ENCODE data around the gene MAN1C1.

The MAN1C1 gene

DNA sequence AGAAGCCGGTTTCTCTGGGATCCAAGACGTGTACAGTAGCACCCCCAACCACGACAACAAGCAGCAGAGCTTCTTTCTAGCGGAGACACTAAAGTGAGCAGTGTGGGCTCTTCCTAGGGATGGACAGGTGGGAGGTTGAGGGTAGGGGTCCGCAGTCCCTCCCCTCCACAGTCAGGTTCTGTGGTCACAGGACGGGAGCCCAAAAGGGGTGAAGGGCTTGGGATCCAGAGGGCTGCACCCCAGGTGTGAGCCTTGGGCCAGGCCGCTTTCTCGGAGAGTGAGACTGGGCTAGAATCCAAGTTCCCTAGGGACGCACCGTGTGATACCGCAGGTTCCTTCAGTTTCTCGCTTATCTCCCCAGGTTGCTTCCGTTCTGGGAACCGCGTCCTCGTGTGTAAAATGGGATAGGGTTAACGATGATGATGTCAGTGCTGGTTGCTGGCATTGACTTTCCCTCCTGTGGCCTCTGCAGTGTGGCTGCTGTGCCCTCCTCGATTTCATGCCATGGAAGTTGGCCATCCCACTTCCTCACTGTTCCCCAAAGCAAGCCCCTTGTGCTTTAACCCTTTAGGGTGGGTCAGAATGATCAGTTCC lies 166.1 kb downstream of the MAN1C1 start:
- DNase-seq (ENCODE audit: low read depth), result no peak

DNA sequence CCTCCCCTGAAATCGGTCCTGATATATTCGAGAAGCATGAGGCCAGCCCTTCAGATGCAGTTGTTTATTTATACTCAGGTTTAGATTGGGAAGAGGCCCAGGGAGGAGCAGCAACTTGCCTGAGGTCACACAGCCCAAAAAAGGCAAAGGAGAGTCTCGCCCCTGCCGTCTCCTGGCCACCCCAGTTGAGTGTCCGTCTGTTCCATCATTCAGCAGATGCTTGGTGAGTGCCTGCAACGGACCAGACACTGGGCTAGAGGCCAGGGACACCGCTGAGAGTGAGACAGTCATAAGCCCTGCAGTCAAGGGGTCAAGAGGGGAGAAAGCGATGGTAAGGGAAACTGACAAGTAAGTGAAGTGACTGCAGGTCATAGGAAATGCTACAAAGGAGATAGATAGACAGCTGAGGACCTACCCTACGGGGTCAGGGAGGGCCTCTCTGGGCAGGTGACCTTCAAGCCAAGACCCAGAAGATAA lies 168.0 kb downstream of the MAN1C1 start:
- DNase-seq (ENCODE audit: low read depth), result no peak

DNA sequence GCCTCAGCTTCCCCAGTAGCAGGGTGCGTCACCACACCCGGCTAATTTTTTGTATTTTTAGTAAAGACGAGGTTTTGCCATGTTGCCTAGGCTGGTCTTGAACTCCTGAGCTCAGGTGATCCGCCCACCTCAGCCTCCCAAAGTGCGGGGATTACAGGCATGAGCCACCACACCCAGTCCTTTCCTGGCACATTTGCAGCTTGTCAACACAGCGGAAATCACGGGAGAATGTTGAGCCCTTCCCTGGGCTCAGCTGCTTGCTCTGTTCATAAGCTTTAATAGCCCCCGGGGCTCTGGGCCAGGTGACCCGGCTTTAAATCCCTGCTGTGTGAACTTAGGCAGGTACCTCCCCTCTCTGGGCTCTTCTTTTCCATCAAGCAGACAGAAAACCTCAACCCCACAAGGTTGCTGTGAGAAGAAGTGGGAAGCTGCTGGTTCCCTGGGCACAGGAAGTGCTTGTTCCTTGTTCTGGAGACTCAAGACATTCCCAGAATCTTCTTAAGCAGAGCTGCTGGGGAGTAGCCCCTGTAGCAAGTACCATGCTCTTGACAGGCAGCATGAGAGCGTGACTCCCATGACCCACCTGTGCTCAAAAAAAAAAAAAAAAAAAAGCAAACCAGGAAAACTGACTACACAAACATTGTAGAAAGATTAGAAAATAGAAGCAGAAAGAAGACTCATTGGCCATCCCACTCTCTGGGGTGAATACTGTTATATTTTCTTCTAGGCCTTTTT lies 168.9 kb downstream of the MAN1C1 start:
- no peak for DNase-seq (ENCODE audit: low read depth)

DNA sequence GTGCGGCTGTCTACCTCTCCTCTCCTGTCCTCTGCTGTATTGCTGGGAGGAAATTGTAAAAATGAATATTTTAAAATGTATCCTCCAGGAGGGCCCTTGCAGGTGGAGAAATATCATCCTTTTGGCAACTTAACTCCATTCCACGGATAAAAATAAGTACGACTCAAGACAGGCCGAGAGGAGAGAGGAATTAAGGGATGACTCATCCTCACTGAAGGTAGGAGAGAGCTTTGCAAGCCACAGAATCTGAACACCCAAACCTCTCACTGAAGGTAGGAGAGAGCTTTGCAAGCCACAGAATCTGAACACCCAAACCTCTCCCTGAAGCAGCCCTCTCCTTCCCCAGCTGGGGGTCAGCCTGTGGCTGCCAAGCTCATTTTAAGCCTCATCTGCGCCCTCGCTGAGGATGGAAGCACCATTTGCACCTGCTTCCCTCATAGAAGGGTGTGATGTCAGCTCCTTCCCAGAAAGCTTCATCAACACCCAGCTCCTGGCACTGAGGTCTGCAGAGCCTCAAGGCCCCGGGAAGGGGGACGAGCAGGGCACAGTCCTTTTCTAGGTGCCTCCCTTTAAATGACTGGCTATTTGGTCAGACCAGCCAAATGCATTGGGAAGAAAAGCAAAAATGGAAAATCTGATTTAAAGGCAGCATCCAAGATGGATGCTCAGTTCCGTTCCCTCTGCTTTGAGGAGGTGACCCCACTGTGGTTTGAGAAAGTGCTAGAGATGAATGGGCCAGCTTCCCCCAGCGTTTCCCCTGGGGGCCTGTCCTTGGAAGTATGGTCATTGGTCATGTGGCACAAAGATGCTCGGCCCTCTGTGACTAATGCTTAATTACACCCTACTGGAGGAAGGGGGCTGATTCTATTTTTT lies 170.5 kb downstream of the MAN1C1 start:
- DNase-seq (ENCODE audit: low read depth), result no peak

DNA sequence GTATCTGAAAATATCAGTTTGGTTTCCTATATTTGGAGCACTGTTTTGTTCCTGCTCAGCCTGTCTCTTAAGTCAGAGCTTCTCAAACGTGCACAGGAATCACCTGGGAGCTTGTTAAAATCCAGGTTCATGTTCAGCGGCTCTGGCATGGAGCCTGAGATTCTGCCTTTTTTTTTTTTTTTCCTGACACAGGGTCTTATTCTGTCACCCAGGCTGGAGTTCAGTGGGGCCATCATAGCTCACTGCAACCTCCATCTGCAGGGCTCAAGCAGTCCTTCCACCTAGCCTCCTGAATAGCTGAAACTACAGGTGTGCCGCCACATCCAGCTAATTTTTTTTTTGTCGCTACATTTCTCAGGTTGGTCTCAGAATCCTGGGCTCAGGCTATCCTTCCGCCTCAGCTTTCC lies 171.2 kb downstream of the MAN1C1 start:
- DNase-seq (ENCODE audit: low read depth), result no peak

DNA sequence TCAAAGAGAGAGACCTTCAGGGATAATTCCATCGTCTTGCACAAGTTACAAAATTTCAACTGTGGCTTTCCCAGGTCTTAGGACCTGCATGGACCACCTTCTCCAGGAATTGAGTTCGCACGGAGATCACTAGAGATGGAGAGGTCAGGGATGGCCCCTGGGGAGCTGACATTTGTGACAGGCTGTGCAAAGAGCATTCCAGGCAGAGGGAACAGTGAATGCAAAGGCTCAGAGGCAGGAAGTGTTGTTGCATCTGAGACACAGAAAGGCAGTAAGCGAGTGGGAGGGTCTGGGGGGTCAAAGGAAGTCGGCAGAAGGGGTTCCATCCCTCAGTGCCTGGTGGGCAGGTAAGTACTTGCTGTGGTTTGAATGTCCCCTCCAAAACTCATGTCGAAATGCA lies 173.9 kb downstream of the MAN1C1 start:
- no peak for DNase-seq (ENCODE audit: low read depth)

DNA sequence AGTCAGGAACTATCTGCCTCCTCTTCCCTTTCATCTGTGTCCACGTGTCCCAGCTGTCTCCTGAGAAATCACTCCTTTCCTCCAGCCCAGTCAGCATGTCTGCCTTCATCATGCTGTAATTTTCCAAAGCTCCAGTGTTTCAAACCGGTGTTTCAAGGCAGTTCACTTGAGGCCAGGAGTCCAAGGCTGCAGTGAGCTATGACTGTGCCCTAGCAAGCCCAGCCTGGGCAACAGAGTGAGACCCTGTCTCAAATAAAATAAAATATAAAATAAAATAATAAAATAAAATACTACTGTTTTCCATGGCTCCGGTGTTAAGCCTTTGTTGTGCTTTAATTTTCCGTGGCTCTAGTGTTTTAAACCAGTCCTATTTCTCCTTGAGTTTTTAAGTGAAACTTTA lies 175.5 kb downstream of the MAN1C1 start:
- no peak for DNase-seq (ENCODE audit: low read depth)

DNA sequence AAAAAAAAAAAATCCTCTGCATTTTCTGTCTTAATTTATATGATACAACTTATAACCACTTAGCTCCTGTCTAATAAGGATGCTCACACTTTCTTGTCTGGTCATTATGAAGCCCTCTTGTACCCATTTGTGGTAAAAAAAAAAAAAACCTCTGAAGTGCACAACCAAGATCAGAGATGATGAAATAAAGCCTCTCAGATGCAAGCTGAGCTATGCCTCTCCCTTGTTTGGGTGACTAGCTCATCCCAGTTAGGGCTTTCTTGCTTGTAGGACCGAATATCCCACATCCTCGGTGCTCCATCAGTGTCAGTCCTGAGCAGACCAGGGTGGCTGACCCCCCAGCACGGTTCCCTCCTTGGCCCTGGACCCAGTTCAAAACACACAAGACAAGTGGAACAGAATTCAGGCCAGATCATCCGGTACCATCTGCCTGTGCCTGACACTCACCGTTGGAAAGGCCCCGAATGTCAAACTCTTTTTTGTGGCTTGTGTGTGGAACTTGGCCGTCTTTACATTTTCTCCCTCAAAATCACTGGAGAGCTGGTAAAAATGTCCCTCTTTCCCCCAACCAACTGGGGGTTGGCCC lies 177.1 kb downstream of the MAN1C1 start:
- DNase-seq (ENCODE audit: low read depth), result no peak

DNA sequence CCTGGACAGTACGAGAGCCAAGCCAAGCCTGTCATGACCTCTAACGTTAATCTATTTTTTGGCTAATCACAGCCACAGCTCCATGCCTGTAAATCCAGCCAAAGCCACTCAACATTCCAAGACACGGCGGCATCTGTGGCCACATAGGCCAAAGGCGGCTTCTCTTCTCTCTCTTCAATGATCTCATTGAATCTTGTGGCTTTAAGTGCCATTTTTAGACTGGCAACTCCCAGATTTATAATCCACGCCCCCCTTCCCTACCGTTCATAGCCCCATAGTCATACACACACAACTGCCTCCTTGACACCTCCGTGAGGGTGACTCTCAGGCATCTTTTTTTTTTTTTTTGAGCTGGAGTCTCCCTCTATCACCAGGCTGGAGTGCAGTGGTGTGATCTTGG lies 177.7 kb downstream of the MAN1C1 start:
- DNase-seq (ENCODE audit: low read depth), result no peak

DNA sequence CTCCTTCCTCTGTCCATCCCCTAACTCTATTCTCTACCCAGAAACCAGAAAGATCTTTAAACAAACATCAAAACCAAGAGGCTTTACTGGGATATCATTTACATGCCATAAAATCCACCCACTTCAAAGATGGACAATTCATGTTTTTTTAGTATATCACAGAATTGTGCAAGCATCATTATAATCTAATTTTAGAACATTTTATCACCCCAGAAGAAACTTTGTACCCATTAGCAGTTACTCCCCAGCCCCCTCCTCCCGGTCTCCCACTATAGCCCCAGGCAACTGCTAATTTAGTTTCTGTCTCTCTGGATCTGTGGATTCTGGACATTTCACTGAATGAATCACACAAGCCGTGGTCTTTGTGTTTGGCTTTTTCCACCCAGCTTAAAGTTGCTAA lies 178.6 kb downstream of the MAN1C1 start:
- no peak for DNase-seq (ENCODE audit: low read depth)

DNA sequence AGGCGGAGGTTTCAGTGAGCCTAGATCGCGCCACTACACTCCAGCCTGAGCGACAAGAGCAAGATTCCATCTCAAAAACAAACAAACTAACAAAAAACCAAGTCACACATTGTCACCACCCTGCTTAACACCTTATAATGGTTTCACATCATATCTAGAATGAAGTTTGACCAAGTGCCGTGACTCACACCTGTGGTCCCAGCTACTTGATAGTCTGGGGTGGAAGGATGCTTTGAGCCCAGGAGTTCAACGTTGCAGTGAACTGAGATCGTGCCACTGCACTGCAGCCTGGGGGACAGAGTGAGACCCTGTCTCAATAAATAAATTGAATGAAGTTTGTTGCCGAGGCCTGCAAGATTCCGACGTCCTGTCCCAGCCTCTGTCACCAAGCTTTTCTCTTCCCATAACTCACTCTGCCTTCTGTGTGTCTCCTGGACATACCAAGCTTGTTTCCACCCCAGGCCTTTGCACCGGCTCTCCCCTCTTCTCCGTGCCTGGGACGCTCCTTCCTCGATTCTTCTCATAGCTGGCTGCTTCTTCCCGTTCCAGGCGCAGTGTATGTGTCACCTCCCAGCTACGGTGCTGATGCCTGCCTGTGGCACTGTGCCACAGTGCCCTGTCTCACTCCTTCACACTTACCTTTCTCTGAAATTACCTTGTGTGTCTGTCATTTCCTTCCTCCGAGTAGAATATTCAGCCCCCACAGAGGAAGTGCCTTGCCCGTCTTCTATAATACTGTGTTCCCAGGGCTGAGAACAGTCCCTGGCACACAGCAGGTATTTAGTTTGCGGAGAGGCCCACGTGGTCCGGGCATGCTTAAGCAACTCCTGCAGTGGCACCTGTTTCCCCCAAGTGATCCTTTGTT lies 179.6 kb downstream of the MAN1C1 start:
- no peak for DNase-seq (ENCODE audit: low read depth)

DNA sequence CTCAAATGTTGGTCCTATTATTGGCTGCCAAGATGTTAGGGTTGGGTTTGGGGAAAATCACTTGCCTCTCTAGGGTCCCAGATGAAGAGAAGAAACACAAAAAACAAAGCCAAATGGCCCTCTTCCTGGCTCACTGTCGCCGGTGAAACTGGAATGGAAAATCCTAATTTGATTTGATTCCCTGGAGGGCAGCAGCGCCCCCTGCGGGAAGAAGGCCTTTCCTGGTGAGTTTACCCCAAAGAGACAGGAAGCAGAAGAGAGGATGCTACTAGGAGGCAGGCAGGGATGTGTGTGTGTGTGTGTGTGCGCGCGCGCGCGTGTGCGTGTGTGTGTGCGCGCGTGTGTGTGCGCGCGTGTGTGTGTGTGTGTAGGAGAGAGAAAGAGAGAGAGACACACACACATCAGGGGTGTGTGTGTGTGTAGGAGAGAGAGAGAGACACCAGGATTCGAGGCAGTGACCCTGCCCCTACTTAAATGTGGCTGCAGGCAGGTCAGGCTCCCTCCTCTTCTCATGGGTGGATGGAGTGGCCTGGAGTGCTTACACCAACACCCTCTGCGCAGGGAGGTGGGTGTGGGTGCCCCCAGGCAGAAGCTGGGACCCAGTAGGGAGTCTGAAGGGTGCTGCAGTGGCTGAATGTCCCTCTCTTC lies 180.3 kb downstream of the MAN1C1 start:
- peak; percentile 47 for DNase-seq (ENCODE audit: low read depth)

DNA sequence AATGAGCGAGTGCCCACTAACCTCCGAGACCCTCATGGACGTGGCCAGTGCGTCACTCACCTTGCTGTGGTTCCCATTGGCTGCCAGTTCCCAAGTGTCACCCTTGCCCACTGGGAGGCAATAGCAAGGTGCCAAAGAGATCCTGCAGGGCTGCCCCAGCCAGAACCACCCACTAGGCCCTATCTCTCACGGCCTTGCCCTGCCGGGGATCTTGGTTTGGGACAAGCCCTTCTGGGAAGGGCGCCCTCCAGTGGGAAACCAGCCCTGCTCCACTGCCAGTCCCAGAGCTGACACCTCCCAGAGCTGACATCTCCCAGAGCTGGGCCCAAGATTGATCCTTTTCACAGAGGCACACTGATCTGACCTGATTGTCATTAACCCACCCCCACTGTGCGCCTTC lies 181.3 kb downstream of the MAN1C1 start:
- no peak for DNase-seq (ENCODE audit: low read depth)

DNA sequence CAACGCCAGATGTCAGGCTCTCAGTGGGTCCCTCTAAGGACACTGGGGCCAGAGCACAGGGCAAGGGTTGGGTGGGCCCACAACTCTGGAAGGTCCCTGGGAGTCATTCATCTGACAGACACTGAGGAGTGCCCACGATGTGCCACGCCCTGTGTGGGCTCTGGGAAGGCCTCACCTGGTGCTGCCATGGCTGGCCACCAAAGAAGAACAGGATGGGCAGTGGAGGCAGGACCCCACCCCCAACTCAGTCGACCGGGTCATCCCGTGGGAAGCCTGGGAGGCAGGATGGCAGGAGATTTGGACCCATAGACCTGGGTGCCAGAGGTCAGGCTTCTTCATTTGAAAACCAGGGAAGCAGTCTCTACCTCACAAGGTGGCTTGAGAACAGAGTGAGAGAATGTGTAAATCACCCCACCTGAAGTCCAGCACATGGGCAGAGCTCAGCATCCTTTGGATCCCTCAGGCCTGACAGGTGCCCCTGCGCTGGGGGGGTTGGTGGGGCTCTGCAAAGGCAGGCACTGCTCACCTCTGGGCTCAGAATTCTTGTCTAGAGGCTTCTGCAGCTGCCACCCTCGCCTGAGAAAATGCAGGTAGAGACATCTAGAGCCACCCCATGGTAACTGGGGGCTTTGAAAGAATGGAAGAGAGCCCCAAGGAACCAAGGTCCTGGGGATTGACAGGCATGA lies 182.2 kb downstream of the MAN1C1 start:
- no peak for DNase-seq (ENCODE audit: low read depth)

DNA sequence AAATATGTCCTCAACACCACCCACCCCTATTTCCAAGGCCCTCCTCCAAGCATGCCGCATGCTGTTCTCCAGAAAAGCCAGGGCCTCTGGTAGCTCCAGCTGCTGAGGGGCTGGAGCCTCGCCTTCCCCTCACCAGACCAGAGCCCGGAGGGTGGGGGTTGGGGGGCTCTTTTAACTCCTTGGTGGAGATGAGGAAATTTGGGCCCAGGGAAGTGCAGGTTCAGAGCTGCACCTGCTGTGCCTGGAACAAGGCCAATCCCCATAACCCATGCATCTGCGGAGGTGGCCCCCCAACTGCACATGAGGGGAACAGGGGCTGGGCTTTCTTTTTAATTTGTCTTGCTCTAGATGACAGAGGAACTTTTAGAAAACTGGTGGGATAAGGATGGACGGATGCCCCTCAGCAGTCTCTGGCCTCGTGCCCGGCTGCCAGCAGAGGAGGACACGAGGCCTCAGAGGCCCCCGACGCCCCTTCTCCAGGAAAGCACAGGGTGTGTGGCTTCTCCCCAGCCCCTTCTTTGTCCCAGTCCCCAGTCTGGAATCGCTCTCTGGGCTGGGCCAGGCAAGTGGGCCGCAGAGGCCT lies 182.9 kb downstream of the MAN1C1 start:
- no peak for DNase-seq (ENCODE audit: low read depth)

DNA sequence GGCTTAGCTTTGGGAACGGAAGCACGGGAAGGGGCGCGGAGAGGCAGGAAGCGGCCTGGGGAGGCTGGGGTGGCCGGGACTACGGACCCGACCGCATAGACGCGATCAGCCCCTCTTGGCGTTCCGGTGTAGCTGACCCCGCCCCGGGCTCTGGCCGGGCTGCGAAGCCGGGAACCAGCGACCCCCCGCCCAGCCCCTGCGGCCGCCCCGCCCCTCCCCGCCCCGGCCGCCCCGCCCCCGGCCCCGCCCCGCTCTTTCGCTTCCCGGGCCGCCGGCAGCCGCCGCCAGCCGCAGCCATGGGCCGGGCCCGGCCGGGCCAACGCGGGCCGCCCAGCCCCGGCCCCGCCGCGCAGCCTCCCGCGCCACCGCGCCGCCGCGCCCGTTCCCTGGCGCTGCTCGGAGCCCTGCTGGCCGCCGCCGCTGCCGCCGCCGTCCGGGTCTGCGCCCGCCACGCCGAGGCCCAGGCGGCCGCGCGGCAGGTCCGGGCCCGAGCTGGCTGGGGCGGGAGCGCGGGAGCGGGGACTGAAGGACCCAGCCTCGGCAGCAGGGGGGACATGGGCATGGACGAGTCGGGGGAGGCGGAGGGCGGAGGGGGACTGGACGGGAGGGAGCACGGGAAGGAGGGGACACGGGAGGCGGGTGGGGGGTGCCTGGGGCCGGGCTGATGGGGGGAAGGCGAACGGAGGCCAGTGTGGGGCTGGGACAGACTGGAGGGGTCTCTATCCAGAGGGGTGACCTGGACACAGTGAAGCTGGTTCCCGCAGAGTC lies 183.5 kb downstream of the MAN1C1 start, which contains the start of gene SELENON:
Gene SELENON (plus strand): TSS at position 259 of the 768 bp plus-strand sequence. CDS start 38 bp downstream, at position 297.
- DNase-seq (ENCODE audit: low read depth), result no peak

DNA sequence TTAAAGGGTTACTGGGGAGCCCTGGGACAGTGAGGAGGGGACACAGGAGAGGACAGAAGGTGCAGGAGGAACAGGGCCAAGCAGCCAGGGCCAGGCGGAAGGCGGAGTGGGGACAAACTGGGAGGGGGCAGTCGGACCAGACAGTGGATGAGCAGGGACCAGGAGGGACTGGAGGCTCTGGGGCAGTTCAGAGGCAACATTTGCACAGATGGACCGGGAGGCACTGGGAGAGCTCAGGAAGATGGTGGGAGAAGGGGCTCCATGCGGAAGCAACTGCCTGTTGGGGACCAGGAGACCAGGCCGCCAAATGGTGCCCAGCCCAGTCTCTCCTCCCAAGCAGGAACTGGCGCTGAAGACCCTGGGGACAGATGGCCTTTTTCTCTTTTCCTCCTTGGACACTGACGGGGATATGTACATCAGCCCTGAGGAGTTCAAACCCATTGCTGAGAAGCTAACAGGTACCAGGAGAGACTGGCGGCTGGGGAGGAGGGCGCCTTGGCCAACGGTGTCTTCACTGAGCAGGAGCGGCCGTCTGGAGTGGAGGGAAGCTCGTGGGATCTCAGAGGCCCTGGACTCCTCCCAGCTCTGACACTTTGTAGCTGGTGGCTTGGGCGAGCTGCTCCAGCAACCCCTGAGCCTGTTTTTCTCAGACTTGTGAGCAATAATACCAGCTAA lies 184.2 kb downstream of the MAN1C1 start:
- DNase-seq (ENCODE audit: low read depth), result no peak

DNA sequence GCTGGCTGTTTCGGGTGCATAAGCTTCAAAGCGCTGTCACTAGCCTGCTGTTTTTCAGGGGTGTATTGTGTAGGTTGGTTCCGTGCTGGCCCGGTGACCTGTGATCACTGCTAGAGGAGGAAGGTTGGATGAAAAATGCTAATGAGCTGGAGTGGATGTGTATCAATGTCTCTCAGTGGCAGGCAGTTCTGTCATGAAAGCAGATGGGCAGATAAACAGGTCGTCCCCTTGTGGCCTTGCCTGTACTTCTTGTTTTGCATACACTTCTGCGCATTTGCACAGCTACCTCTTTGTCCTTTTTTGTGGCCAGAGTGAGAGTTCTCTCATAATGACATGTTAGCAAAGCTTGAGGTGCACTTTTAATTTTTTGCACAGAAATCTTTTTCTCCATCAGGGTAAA lies 186.3 kb downstream of the MAN1C1 start:
- no peak for DNase-seq (ENCODE audit: low read depth)

DNA sequence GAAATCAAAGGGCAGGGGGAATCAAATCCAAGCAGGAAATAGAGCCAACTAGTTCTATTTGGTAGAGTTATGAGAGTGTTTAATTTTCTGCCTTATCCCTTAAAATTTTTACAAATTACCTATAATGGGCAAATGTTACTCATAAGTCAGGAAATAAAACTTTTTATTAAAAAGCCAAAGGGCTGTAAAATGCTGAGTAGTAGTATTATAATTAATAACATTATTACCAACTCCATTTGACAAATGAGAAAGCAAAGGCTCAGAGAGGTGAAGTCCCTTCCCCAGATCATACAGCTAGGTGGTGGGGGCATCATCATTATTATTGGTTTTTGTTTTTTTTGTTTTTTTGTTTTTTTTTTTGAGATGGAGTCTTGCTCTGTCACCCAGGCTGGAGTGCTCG lies 186.8 kb downstream of the MAN1C1 start:
- no peak for DNase-seq (ENCODE audit: low read depth)

All from GM04504 (cell line).